Trophoblast cell (in vitro differentiated cells and primary cell): ENCODE results near the gene TAS2R46.

Source experiments
- DNase-seq, 2 donors: peaks; one replicate each; pipeline ENCODE4 v3.0.0-alpha.2; 2016
- H2AFZ ChIP-seq: 2 replicates; pipeline ENCODE4 v1.6.1; 2013; ENCODE audit warnings: low read length, moderate library complexity, mild to moderate bottlenecking; ENCODE audit not compliant: insufficient read depth, poor library complexity
- H2AK5ac ChIP-seq: 2 replicates; pipeline ENCODE4 v1.6.1; 2013; ENCODE audit warnings: mild to moderate bottlenecking, low read length
- H2BK120ac ChIP-seq: 2 replicates; pipeline ENCODE4 v1.6.1; 2013; ENCODE audit warnings: low read length, mild to moderate bottlenecking, moderate library complexity; ENCODE audit not compliant: insufficient read depth, poor library complexity
- H2BK12ac ChIP-seq: 2 replicates; pipeline ENCODE4 v1.6.1; 2013; ENCODE audit warnings: mild to moderate bottlenecking, low read length, moderate library complexity
- H2BK5ac ChIP-seq: 2 replicates; pipeline ENCODE4 v1.6.1; 2013; ENCODE audit warnings: low read length, low read depth, moderate library complexity, mild to moderate bottlenecking; ENCODE audit not compliant: poor library complexity
- H3K14ac ChIP-seq: 2 replicates; pipeline ENCODE4 v1.6.1; 2013; ENCODE audit warnings: mild to moderate bottlenecking, low read length
- H3K18ac ChIP-seq: 2 replicates; pipeline ENCODE4 v1.6.1; 2013; ENCODE audit warnings: mild to moderate bottlenecking, low read length
- H3K23ac ChIP-seq: 2 replicates; pipeline ENCODE4 v1.6.1; 2013; ENCODE audit warnings: low read length
- H3K27ac ChIP-seq: 2 replicates; pipeline ENCODE4 v1.5.1; 2013; ENCODE audit warnings: low read depth, mild to moderate bottlenecking, inconsistent platforms, low read length, moderate library complexity
- H3K27me3 ChIP-seq: 2 replicates; pipeline ENCODE4 v1.6.1; 2013; ENCODE audit warnings: inconsistent platforms, mild to moderate bottlenecking, low read length, moderate library complexity; ENCODE audit not compliant: insufficient read depth
- H3K36me3 ChIP-seq, 2 experiments: 1 replicate in 1 of 2; 2 replicates in 1 of 2; pipeline ENCODE4 v1.6.1; 2013; ENCODE audit warnings: low read length in 2 of 2, mild to moderate bottlenecking in 2 of 2, moderate library complexity in 1 of 2; ENCODE audit not compliant: insufficient read depth in 2 of 2, control insufficient read depth in 1 of 2
- H3K4ac ChIP-seq: 2 replicates; pipeline ENCODE4 v1.6.1; 2013; ENCODE audit warnings: low read depth, mild to moderate bottlenecking, low read length, moderate library complexity
- H3K4me1 ChIP-seq, 2 experiments: 1 replicate in 1 of 2; 2 replicates in 1 of 2; pipeline ENCODE4 v1.6.1; 2013; ENCODE audit warnings: low read length in 2 of 2, mild to moderate bottlenecking in 2 of 2, moderate library complexity in 1 of 2; ENCODE audit not compliant: insufficient read depth in 2 of 2, control insufficient read depth in 1 of 2
- H3K4me2 ChIP-seq: 2 replicates; pipeline ENCODE4 v1.6.1; 2013; ENCODE audit warnings: inconsistent platforms, mild to moderate bottlenecking, low read length, moderate library complexity
- H3K4me3 ChIP-seq: 2 replicates; pipeline ENCODE4 v1.5.1; 2013; ENCODE audit warnings: mild to moderate bottlenecking, low read depth, low read length, inconsistent platforms
- H3K79me1 ChIP-seq: one replicate; pipeline ENCODE4 v1.6.1; 2013; ENCODE audit warnings: low read length
- H3K79me2 ChIP-seq: 2 replicates; pipeline ENCODE4 v1.6.1; 2013; ENCODE audit warnings: low read length, mild to moderate bottlenecking; ENCODE audit not compliant: control insufficient read depth, insufficient read depth, poor library complexity
- H3K9ac ChIP-seq: 2 replicates; pipeline ENCODE4 v1.6.1; 2013; ENCODE audit warnings: mild to moderate bottlenecking, low read length
- H3K9me3 ChIP-seq: 2 replicates; pipeline ENCODE4 v1.6.1; 2013; ENCODE audit warnings: low read depth, mild to moderate bottlenecking, control low read depth, inconsistent platforms, low read length; ENCODE audit not compliant: insufficient read depth
- H4K12ac ChIP-seq: 2 replicates; pipeline ENCODE4 v1.6.1; 2013; ENCODE audit warnings: low read depth, mild to moderate bottlenecking, low read length, moderate library complexity
- H4K8ac ChIP-seq: 2 replicates; pipeline ENCODE4 v1.6.1; 2013; ENCODE audit warnings: low read depth, mild to moderate bottlenecking, low read length, moderate library complexity
- H4K91ac ChIP-seq: one replicate; pipeline ENCODE4 v1.6.1; 2013; ENCODE audit warnings: low read depth, mild to moderate bottlenecking, low read length, moderate library complexity
- WGBS: extraction: QIAGEN DNeasy Blood & Tissue Kit; methylation state at CpG from one replicate; pipeline ENCODE4 v1.1.7; 2013; ENCODE audit warnings: missing lambda C conversion rate; ENCODE audit not compliant: insufficient read length, insufficient coverage; ENCODE audit errors: extremely low coverage; 5-methylcytosine and 5-hydroxymethylcytosine counted together

The TAS2R46 gene

DNA sequence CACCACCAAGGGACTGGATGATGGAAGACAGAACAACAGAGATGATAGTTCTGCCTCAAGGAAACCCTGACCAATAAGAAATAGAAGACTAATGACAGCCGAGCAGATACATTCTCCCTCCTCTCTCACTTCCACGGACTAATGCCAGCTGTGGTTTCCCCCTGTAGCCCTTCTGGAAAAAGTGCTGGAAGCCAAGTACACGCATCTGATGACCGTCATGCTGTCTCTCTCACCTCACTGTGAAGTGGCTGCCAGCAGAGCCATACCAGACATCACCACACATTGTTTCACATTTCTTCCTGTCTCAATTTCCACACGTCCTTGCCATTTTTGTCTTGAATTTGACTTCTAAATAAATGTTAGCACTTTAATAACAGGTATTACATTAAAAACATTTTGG lies 27.2 kb upstream of the TAS2R46 start:
- H3K27ac ChIP-seq, result no peak overlapping the region
- no peak overlapping the region for H4K12ac ChIP-seq
- H3K18ac ChIP-seq, result no peak overlapping the region
- H3K27me3 ChIP-seq, result no peaks in the 10 kb centered on the region
- H2AFZ ChIP-seq, result no peak overlapping the region
- H2AK5ac ChIP-seq, result no peak overlapping the region
- H3K14ac ChIP-seq, result no peak overlapping the region
- no peak overlapping the region for H2BK120ac ChIP-seq
- no peaks in the 10 kb centered on the region for H3K79me1 ChIP-seq
- H2BK12ac ChIP-seq, result no peak overlapping the region
- H3K4me2 ChIP-seq, result no peak overlapping the region
- no peak overlapping the region for H3K23ac ChIP-seq
- no peaks in the 10 kb centered on the region for H3K36me3 ChIP-seq
- DNase-seq, result no peak
- no peaks in the 10 kb centered on the region for H3K9me3 ChIP-seq
- no peak overlapping the region for H2BK5ac ChIP-seq
- H3K4me3 ChIP-seq, result no peak overlapping the region
- no peak overlapping the region for H4K8ac ChIP-seq
- whole genome bisulfite sequencing, result no CpG with 5 or more reads among the region's 5 CpGs
- H4K91ac ChIP-seq, result no peak overlapping the region
- no peak overlapping the region for H3K9ac ChIP-seq
- no peaks in the 10 kb centered on the region for H3K79me2 ChIP-seq
- H3K4ac ChIP-seq, result no peak overlapping the region
- H3K4me1 ChIP-seq, result no peaks in the 10 kb centered on the region

DNA sequence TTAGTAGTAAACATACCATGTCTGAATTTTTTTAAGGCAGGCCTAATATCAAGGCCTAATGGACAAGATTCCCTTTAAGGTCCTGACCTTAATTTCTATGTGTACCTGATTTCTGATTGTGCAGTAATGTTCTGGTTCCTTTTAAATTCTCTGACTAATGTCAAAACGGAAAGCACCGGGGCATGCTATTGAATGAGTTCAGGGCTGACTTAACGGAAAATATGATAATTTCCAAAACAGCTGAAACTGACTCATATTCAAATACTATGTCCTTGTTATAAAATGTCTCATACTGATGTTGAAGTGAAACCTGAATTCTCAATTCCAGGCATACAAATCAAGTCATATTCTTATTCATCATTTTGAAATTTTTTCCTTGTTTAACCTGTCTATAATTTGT lies 23.3 kb upstream of the TAS2R46 start:
- H2BK12ac ChIP-seq, result no peak overlapping the region
- no peaks in the 10 kb centered on the region for H3K36me3 ChIP-seq
- H3K9ac ChIP-seq, result no peak overlapping the region
- H2BK120ac ChIP-seq, result no peak overlapping the region
- no peak overlapping the region for H2AK5ac ChIP-seq
- no peaks in the 10 kb centered on the region for H3K79me2 ChIP-seq
- no peaks in the 10 kb centered on the region for H3K4me1 ChIP-seq
- no peaks in the 10 kb centered on the region for H3K9me3 ChIP-seq
- H4K8ac ChIP-seq, result no peak overlapping the region
- H3K14ac ChIP-seq, result no peak overlapping the region
- H3K79me1 ChIP-seq, result no peaks in the 10 kb centered on the region
- no peak overlapping the region for H3K4me2 ChIP-seq
- no peak overlapping the region for H3K27ac ChIP-seq
- no peak overlapping the region for H4K12ac ChIP-seq
- no CpG with 5 or more reads among the region's 3 CpGs for WGBS
- no peak overlapping the region for H2BK5ac ChIP-seq
- H3K27me3 ChIP-seq, result no peaks in the 10 kb centered on the region
- no peak overlapping the region for H2AFZ ChIP-seq
- no peak for DNase-seq
- H3K18ac ChIP-seq, result no peak overlapping the region
- no peak overlapping the region for H3K23ac ChIP-seq
- H4K91ac ChIP-seq, result no peak overlapping the region
- H3K4ac ChIP-seq, result no peak overlapping the region
- H3K4me3 ChIP-seq, result no peak overlapping the region

DNA sequence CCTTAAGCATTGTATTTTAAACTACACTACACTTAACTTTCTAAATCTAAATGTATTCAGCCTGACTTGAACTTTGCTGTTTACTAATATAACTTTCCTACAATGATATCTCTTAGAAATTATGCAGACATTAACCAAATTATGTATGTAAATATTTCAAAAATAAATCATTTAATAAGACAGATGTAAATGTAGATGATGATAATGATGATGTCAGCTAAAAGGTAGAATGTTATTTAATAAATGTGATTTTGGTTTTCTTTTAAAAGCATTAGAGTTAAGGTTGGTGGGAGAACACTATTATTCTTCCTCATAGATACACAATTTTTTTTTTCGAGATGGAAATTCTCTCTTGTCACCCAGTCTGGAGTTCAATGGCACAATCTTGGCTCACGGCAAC lies 19.9 kb upstream of the TAS2R46 start:
- no peak overlapping the region for H3K23ac ChIP-seq
- no peaks in the 10 kb centered on the region for H3K79me1 ChIP-seq
- H3K79me2 ChIP-seq, result no peaks in the 10 kb centered on the region
- H3K14ac ChIP-seq, result no peak overlapping the region
- no peak overlapping the region for H3K4me2 ChIP-seq
- no peak overlapping the region for H4K8ac ChIP-seq
- H3K4me3 ChIP-seq, result no peak overlapping the region
- H3K18ac ChIP-seq, result no peak overlapping the region
- no peak for DNase-seq
- H3K4ac ChIP-seq, result no peak overlapping the region
- no peak overlapping the region for H2BK5ac ChIP-seq
- no peaks in the 10 kb centered on the region for H3K27me3 ChIP-seq
- no peak overlapping the region for H2BK120ac ChIP-seq
- H2BK12ac ChIP-seq, result no peak overlapping the region
- no peak overlapping the region for H4K12ac ChIP-seq
- no peak overlapping the region for H2AK5ac ChIP-seq
- no peaks in the 10 kb centered on the region for H3K36me3 ChIP-seq
- no peak overlapping the region for H2AFZ ChIP-seq
- no peaks in the 10 kb centered on the region for H3K4me1 ChIP-seq
- no peak overlapping the region for H3K27ac ChIP-seq
- H3K9ac ChIP-seq, result no peak overlapping the region
- no CpG with 5 or more reads among the region's 2 CpGs for WGBS
- H3K9me3 ChIP-seq, result no peaks in the 10 kb centered on the region
- no peak overlapping the region for H4K91ac ChIP-seq

DNA sequence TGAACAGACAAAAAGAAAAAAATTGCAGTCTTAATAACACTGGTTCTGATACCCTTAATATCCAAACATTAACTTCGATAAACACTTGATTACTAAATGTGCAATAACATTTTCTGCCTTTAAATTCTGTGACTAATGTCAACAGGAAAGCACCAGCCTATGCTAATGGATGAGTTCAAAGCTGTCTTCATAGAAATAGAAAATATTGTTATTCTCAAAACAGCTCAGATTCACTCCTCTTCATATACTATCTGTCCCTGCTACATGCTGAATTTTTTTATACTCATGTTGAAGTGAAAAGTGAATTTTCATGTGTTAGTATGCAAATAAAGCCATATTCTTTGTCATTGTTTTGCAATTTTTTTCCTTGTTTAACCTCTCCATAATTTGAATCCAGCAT lies 16.2 kb upstream of the TAS2R46 start:
- Histone ChIP-seq H3K27ac (no peak overlapping the region), H3K14ac (no peak overlapping the region), H3K4ac (no peak overlapping the region), H4K12ac (no peak overlapping the region), H3K36me3 (no peaks in the 10 kb centered on the region), H3K27me3 (no peaks in the 10 kb centered on the region), H4K8ac (no peak overlapping the region), H3K9me3 (no peaks in the 10 kb centered on the region), H2BK5ac (no peak overlapping the region), H3K18ac (no peak overlapping the region), H3K79me1 (no peaks in the 10 kb centered on the region), H4K91ac (no peak overlapping the region), H3K79me2 (no peaks in the 10 kb centered on the region), H3K4me1 (no peaks in the 10 kb centered on the region), H3K4me3 (no peak overlapping the region), H2BK12ac (no peak overlapping the region), H3K23ac (no peak overlapping the region), H3K9ac (no peak overlapping the region), H2AFZ (no peak overlapping the region), H3K4me2 (no peak overlapping the region), H2BK120ac (no peak overlapping the region), H2AK5ac (no peak overlapping the region)
- DNase-seq, result no peak
- WGBS, result no CpG with 5 or more reads among the region's 1 CpG
